Muscle layer of colon (tissue), 2 donors: ENCODE measurements around the gene GRPEL1.
"Not testable (repeated sequence)": the region's sequence is repeated elsewhere in the genome, so short reads cannot be mapped to it uniquely, and the experiment has no call there.

Source experiments
- H3K27ac ChIP-seq: one replicate; pipeline ENCODE4 v1.7.0; 2013; ENCODE audit warnings: low read depth, mild to moderate bottlenecking, low read length, moderate library complexity
- H3K27me3 ChIP-seq, 2 donors: one replicate each; pipeline ENCODE4 v1.7.0; 2013; ENCODE audit warnings: low read length in 2 of 2, mild to moderate bottlenecking in 2 of 2; ENCODE audit not compliant: insufficient read depth in 2 of 2, control insufficient read depth in 1 of 2
- H3K36me3 ChIP-seq: one replicate; pipeline ENCODE4 v1.7.0; 2013; ENCODE audit warnings: mild to moderate bottlenecking, low read length; ENCODE audit not compliant: insufficient read depth
- H3K4me1 ChIP-seq: one replicate; pipeline ENCODE4 v1.7.0; 2013; ENCODE audit warnings: mild to moderate bottlenecking, low read length; ENCODE audit not compliant: insufficient read depth
- H3K4me3 ChIP-seq, 2 donors: one replicate each; pipeline ENCODE4 v1.7.0; 2013; ENCODE audit warnings: low read length in 2 of 2, low read depth in 1 of 2, mild to moderate bottlenecking in 1 of 2, moderate library complexity in 1 of 2
- H3K9ac ChIP-seq: one replicate; pipeline ENCODE4 v1.7.0; 2013; ENCODE audit warnings: low read length
- H3K9me3 ChIP-seq: one replicate; pipeline ENCODE4 v1.7.0; 2013; ENCODE audit warnings: mild to moderate bottlenecking, low read length
- donor health status: abdominal sarcoma.
- donor health status: Adenocarcinoma of cecum.

The GRPEL1 gene

GRCh38 chr4:7087036-7087435 lies 19.2 kb upstream of the GRPEL1 start:
- no peaks in the 10 kb centered on the region for H3K36me3 ChIP-seq
- no peaks in the 10 kb centered on the region for H3K27me3 ChIP-seq
- no peaks in the 10 kb centered on the region for H3K9me3 ChIP-seq
- no peak overlapping the region for H3K27ac ChIP-seq
- no peak overlapping the region for H3K4me3 ChIP-seq
- H3K4me1 ChIP-seq: peaks cover 14% of the 10 kb centered on the region
- no peak overlapping the region for H3K9ac ChIP-seq

DNA sequence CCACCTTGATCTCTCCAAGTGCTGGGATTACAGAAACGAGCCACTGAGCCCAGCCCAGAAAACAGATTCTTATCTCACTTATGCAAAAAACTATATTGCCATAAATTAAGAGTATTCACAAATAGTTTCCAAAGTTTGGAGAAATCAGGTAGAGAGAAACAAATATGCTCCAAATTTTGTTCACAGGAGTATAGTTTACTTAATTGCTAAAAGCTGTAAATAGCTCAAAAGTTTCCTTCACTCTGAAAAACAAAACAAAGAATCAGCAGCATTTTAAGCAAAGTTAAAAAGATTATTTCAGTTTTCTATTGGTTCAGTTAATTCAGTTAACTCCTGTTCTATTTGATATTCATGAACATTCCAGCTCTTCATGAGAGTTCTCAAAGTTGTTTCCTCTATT lies 18.5 kb upstream of the GRPEL1 start:
- Histone ChIP-seq H3K27me3 (peaks cover 0 to 4% of the 10 kb centered on the region in 2 donors), H3K27ac (no peak overlapping the region), H3K9ac (no peak overlapping the region), H3K4me3 (no peak overlapping the region), H3K9me3 (no peaks in the 10 kb centered on the region), H3K36me3 (no peaks in the 10 kb centered on the region), H3K4me1 (peaks cover 14% of the 10 kb centered on the region)

DNA sequence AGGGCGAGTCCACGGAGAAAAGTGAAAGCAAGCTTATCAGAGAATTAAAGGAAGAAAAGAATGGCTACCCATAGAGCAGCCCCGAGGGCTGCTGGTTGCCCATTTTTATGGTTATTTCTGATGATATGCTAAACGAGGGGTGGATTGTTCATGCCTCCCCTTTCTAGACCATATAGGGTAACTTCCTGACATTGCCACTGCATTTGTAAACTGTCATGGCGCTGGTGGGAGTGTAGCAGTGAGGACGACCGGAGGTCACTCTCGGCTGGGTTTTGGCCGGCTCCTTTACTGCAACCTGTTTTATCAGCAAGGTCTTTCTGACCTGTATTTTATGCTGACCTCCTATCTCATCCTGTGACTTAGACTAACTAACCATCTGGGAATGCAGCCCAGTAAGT lies 16.7 kb upstream of the GRPEL1 start:
- H3K27me3 ChIP-seq, H3K4me1 ChIP-seq, H3K4me3 ChIP-seq: not testable (repeated sequence)

DNA sequence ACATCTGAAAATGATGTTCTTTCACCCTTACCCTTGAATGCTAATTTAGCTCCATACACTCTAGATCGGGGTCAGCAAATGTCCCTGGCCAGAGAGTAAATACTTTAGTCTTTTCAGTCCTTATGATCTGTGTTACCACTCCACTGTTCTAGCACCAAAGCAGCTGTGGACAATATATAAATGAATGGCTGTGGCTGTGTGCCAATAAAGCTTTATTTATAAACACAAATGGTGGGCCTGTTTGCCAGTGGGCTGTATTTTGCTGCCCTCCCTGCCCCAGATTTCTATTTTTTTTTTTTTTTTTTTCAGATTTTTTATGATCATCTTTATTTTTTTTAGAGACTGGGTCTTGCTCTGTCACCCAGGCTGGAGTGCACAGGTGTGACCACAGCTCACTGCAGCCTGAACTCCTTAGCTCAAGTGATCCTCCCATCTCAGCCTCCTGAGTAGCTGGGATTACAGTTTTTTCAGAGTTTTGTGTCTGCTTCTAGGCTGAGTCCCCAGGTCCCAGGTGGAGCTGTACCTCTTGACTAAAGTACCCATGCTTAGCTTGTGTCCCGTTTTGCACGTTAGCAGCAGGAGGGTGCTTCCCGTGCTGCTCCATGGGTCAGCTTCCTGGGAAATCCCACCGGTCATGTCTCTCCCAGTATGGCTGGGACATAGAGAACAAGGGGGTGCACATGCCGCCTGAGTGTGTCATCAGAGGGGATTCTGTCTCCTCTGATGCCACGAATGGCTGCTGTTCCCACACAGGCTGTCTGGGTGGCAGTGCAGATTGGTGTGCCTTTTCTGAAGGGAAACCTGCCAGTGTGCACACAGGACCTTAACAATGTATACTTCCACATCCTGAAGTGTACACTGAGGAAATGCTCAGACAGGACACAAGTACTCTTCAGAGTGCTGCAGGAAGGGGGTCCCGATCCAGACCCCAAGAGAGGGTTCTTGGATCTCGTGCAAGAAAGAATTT lies 16.0 kb upstream of the GRPEL1 start:
- Histone ChIP-seq H3K27ac (no peak overlapping the region), H3K4me3 (no peak overlapping the region), H3K4me1 (peaks cover 2% of the 10 kb centered on the region), H3K27me3 (peaks cover 0 to 4% of the 10 kb centered on the region in 2 donors), H3K36me3 (no peaks in the 10 kb centered on the region), H3K9ac (no peak overlapping the region), H3K9me3 (no peaks in the 10 kb centered on the region)

More for the DNA sequence above, 16.7 kb upstream of the GRPEL1 start:
- not testable (repeated sequence) for H3K9me3 ChIP-seq, H3K36me3 ChIP-seq, H3K27ac ChIP-seq, H3K9ac ChIP-seq

- not testable (repeated sequence) for H3K9me3 ChIP-seq, H3K27ac ChIP-seq, H3K27me3 ChIP-seq, H3K9ac ChIP-seq, H3K36me3 ChIP-seq, H3K4me3 ChIP-seq, H3K4me1 ChIP-seq
Observed at GRCh38 chr4:7079909-7080308, 12.0 kb upstream of the GRPEL1 start.

DNA sequence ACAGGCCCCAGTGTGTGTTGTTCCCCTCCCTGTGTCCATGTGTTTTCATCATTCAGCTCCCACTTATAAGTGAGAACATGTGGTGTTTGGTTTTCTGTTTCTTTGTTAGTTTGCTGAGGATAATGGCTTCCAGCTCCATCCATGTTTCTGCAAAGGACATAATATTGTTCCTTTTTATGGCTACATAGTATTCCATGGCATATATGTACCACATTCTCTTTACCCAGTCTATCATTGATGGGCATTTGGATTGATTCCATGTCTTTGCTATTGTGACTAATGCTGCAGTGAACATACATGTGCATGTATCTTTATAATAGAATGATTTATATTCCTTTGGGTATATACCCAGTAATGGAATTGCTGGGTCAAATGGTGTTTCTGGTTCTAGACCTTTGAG lies 11.6 kb upstream of the GRPEL1 start:
- not testable (repeated sequence) for H3K9ac ChIP-seq, H3K27ac ChIP-seq, H3K36me3 ChIP-seq, H3K9me3 ChIP-seq, H3K27me3 ChIP-seq, H3K4me3 ChIP-seq, H3K4me1 ChIP-seq

GRCh38 chr4:7078025-7078424 lies 10.2 kb upstream of the GRPEL1 start:
- H3K9ac ChIP-seq: no peak overlapping the region
- H3K36me3 ChIP-seq: no peaks in the 10 kb centered on the region
- H3K27me3 ChIP-seq: peaks cover 0 to 4% of the 10 kb centered on the region in 2 donors
- H3K9me3 ChIP-seq: no peaks in the 10 kb centered on the region
- no peaks in the 10 kb centered on the region for H3K4me1 ChIP-seq
- no peak overlapping the region for H3K4me3 ChIP-seq
- H3K27ac ChIP-seq: no peak overlapping the region

GRCh38 chr4:7077371-7077770 lies 9.5 kb upstream of the GRPEL1 start:
- Histone ChIP-seq H3K9ac (no peak overlapping the region), H3K4me1 (no peaks in the 10 kb centered on the region), H3K9me3 (no peaks in the 10 kb centered on the region), H3K36me3 (no peaks in the 10 kb centered on the region), H3K27me3 (peaks cover 0 to 4% of the 10 kb centered on the region in 2 donors), H3K27ac (no peak overlapping the region), H3K4me3 (no peak overlapping the region)

GRCh38 chr4:7076696-7077082 lies 8.8 kb upstream of the GRPEL1 start:
- no peak overlapping the region for H3K9ac ChIP-seq
- H3K27ac ChIP-seq: no peak overlapping the region
- H3K4me3 ChIP-seq: no peak overlapping the region
- H3K4me1 ChIP-seq: no peaks in the 10 kb centered on the region
- no peaks in the 10 kb centered on the region for H3K9me3 ChIP-seq
- H3K27me3 ChIP-seq: peaks cover 0 to under 1% of the 10 kb centered on the region in 2 donors
- no peaks in the 10 kb centered on the region for H3K36me3 ChIP-seq

- H3K9me3 ChIP-seq: no peaks in the 10 kb centered on the region
- H3K36me3 ChIP-seq: no peaks in the 10 kb centered on the region
- no peak overlapping the region for H3K4me3 ChIP-seq
- H3K4me1 ChIP-seq: no peaks in the 10 kb centered on the region
- no peak overlapping the region for H3K27ac ChIP-seq
- no peaks in the 10 kb centered on the region for H3K27me3 ChIP-seq
- H3K9ac ChIP-seq: no peak overlapping the region
Observed at GRCh38 chr4:7075962-7076695, 8.3 kb upstream of the GRPEL1 start.

- no peak overlapping the region for H3K4me3 ChIP-seq
- H3K9me3 ChIP-seq: no peaks in the 10 kb centered on the region
- H3K27me3 ChIP-seq: no peaks in the 10 kb centered on the region
- peaks cover 6% of the 10 kb centered on the region for H3K4me1 ChIP-seq
- H3K27ac ChIP-seq: no peak overlapping the region
- no peaks in the 10 kb centered on the region for H3K36me3 ChIP-seq
- H3K9ac ChIP-seq: no peak overlapping the region
Observed at GRCh38 chr4:7074426-7074825, 6.6 kb upstream of the GRPEL1 start.
